ENCODE results near the gene IPO4.

Gene IPO4

GRCh38 chr14:24187539-24187915, 1.1 kb downstream of the IPO4 start:
- Histone ChIP-seq H3K4me1 (ENCODE audit: insufficient read depth, insufficient read length) (peaks cover 2% of the 10 kb centered on the region), H3K4me3 (ENCODE audit: insufficient read length, low read depth) (peak overlapping the region; percentile 86), H3K36me3 (ENCODE audit: insufficient read depth, insufficient read length, low read length) (peaks cover 76% of the 10 kb centered on the region), H3K9ac (ENCODE audit: insufficient read length, low read depth) (peak overlapping the region; percentile 9), H3K9me3 (ENCODE audit: insufficient read depth, low read length) (no peaks in the 10 kb centered on the region), H3K27me3 (ENCODE audit: insufficient read depth, insufficient read length) (no peaks in the 10 kb centered on the region)
- DNase-seq (ENCODE audit: low read depth, low spot score) = no peak
- no peak for TF ChIP-seq ZNF274 (IDR thresholded peaks at IDR 0.05; ENCODE audit: low read depth, low read length)
- TF ChIP-seq YY1 (IDR thresholded peaks at IDR 0.05; ENCODE audit: insufficient read depth, insufficient read length) = no peak
- no peak for TF ChIP-seq SUZ12 (IDR thresholded peaks at IDR 0.05; ENCODE audit: extremely low read depth, insufficient read depth, insufficient read length)

- Histone ChIP-seq H3K27me3 (ENCODE audit: insufficient read depth, insufficient read length) (no peaks in the 10 kb centered on the region), H3K4me1 (ENCODE audit: insufficient read depth, insufficient read length) (peaks cover 2% of the 10 kb centered on the region), H3K9me3 (ENCODE audit: insufficient read depth, low read length) (no peaks in the 10 kb centered on the region), H3K9ac (ENCODE audit: insufficient read length, low read depth) (no peak overlapping the region), H3K4me3 (ENCODE audit: insufficient read length, low read depth) (no peak overlapping the region), H3K36me3 (ENCODE audit: insufficient read depth, insufficient read length, low read length) (peaks cover 76% of the 10 kb centered on the region)
- no peak for TF ChIP-seq ZNF274 (IDR thresholded peaks at IDR 0.05; ENCODE audit: low read depth, low read length)
- no peak for TF ChIP-seq YY1 (IDR thresholded peaks at IDR 0.05; ENCODE audit: insufficient read depth, insufficient read length)
- no peak for TF ChIP-seq SUZ12 (IDR thresholded peaks at IDR 0.05; ENCODE audit: extremely low read depth, insufficient read depth, insufficient read length)
- no peak for DNase-seq (ENCODE audit: low read depth, low spot score)
Observed at GRCh38 chr14:24186831-24187538, 1.6 kb downstream of the IPO4 start.

GRCh38 chr14:24185741-24186140, 2.9 kb downstream of the IPO4 start:
- DNase-seq (ENCODE audit: low read depth, low spot score) = no peak
- no peaks in the 10 kb centered on the region for H3K9me3 ChIP-seq (ENCODE audit: insufficient read depth, low read length)
- H3K4me1 ChIP-seq (ENCODE audit: insufficient read depth, insufficient read length) = peaks cover 2% of the 10 kb centered on the region
- H3K36me3 ChIP-seq (ENCODE audit: insufficient read depth, insufficient read length, low read length) = peaks cover 84% of the 10 kb centered on the region
- no peak overlapping the region for H3K4me3 ChIP-seq (ENCODE audit: insufficient read length, low read depth)
- no peaks in the 10 kb centered on the region for H3K27me3 ChIP-seq (ENCODE audit: insufficient read depth, insufficient read length)
- H3K9ac ChIP-seq (ENCODE audit: insufficient read length, low read depth) = no peak overlapping the region
- TF ChIP-seq ZNF274 (IDR thresholded peaks at IDR 0.05; ENCODE audit: low read depth, low read length) (no peak), SUZ12 (IDR thresholded peaks at IDR 0.05; ENCODE audit: extremely low read depth, insufficient read depth, insufficient read length) (no peak), YY1 (IDR thresholded peaks at IDR 0.05; ENCODE audit: insufficient read depth, insufficient read length) (no peak)

- Histone ChIP-seq H3K4me3 (ENCODE audit: insufficient read length, low read depth) (no peak overlapping the region), H3K9ac (ENCODE audit: insufficient read length, low read depth) (no peak overlapping the region), H3K36me3 (ENCODE audit: insufficient read depth, insufficient read length, low read length) (peaks cover 85% of the 10 kb centered on the region)
Observed at GRCh38 chr14:24185026-24185425, 3.6 kb downstream of the IPO4 start.

GRCh38 chr14:24184104-24184970, 4.3 kb downstream of the IPO4 start:
- H3K4me1 ChIP-seq (ENCODE audit: insufficient read depth, insufficient read length) = no peaks in the 10 kb centered on the region
- H3K4me3 ChIP-seq (ENCODE audit: insufficient read length, low read depth) = no peak overlapping the region
- H3K9ac ChIP-seq (ENCODE audit: insufficient read length, low read depth) = no peak overlapping the region
- TF ChIP-seq SUZ12 (IDR thresholded peaks at IDR 0.05; ENCODE audit: extremely low read depth, insufficient read depth, insufficient read length) = no peak
- TF ChIP-seq YY1 (IDR thresholded peaks at IDR 0.05; ENCODE audit: insufficient read depth, insufficient read length) = no peak
- TF ChIP-seq ZNF274 (IDR thresholded peaks at IDR 0.05; ENCODE audit: low read depth, low read length) = no peak
- no peaks in the 10 kb centered on the region for H3K9me3 ChIP-seq (ENCODE audit: insufficient read depth, low read length)
- peaks cover 84% of the 10 kb centered on the region for H3K36me3 ChIP-seq (ENCODE audit: insufficient read depth, insufficient read length, low read length)
- DNase-seq (ENCODE audit: low read depth, low spot score) = no peak
- no peaks in the 10 kb centered on the region for H3K27me3 ChIP-seq (ENCODE audit: insufficient read depth, insufficient read length)

More at GRCh38 chr14:24185026-24185425, 3.6 kb downstream of the IPO4 start:
- Histone ChIP-seq H3K4me1 (ENCODE audit: insufficient read depth, insufficient read length) (peaks cover 2% of the 10 kb centered on the region), H3K27me3 (ENCODE audit: insufficient read depth, insufficient read length) (no peaks in the 10 kb centered on the region), H3K9me3 (ENCODE audit: insufficient read depth, low read length) (no peaks in the 10 kb centered on the region)
- no peak for DNase-seq (ENCODE audit: low read depth, low spot score)
- TF ChIP-seq SUZ12 (IDR thresholded peaks at IDR 0.05; ENCODE audit: extremely low read depth, insufficient read depth, insufficient read length) (no peak), YY1 (IDR thresholded peaks at IDR 0.05; ENCODE audit: insufficient read depth, insufficient read length) (no peak), ZNF274 (IDR thresholded peaks at IDR 0.05; ENCODE audit: low read depth, low read length) (no peak)

GRCh38 chr14:24183014-24183481, 5.6 kb downstream of the IPO4 start:
- no peak for DNase-seq (ENCODE audit: low read depth, low spot score)
- peaks cover 97% of the 10 kb centered on the region for H3K36me3 ChIP-seq (ENCODE audit: insufficient read depth, insufficient read length, low read length)
- no peak overlapping the region for H3K9ac ChIP-seq (ENCODE audit: insufficient read length, low read depth)
- H3K4me1 ChIP-seq (ENCODE audit: insufficient read depth, insufficient read length) = no peaks in the 10 kb centered on the region
- no peaks in the 10 kb centered on the region for H3K9me3 ChIP-seq (ENCODE audit: insufficient read depth, low read length)
- no peak for TF ChIP-seq YY1 (IDR thresholded peaks at IDR 0.05; ENCODE audit: insufficient read depth, insufficient read length)
- TF ChIP-seq ZNF274 (IDR thresholded peaks at IDR 0.05; ENCODE audit: low read depth, low read length) = no peak
- TF ChIP-seq SUZ12 (IDR thresholded peaks at IDR 0.05; ENCODE audit: extremely low read depth, insufficient read depth, insufficient read length) = no peak
- no peak overlapping the region for H3K4me3 ChIP-seq (ENCODE audit: insufficient read length, low read depth)
- no peaks in the 10 kb centered on the region for H3K27me3 ChIP-seq (ENCODE audit: insufficient read depth, insufficient read length)
